K562 (cell line): ENCODE data around the gene LACTB. TPM values are rescaled to one million over a fixed set of nuclear protein-coding genes. Genes with fewer than 3 reads are reported as not detected.

Source experiments
- CBFA2T3 ChIP-seq: fragments of 450-650 bp; IDR thresholded peaks from 2 replicates; pipeline ENCODE4 v1.6.1; 2017
- CTBP1 ChIP-seq: fragments of 450-650 bp; IDR thresholded peaks from 2 replicates; pipeline ENCODE4 v1.6.1; 2016; ENCODE audit warnings: borderline replicate concordance
- ELF2 ChIP-seq: fragments of 250-450 bp; sonication (Bioruptor Pico); IDR thresholded peaks from 2 replicates; pipeline ENCODE4 v1.5.0; 2021; ENCODE audit warnings: mild to moderate bottlenecking
- ESRRA ChIP-seq: fragments of 450-650 bp; IDR thresholded peaks from 2 replicates; pipeline ENCODE4 v1.6.1; 2014; ENCODE audit warnings: low read depth, mild to moderate bottlenecking, moderate library complexity, borderline replicate concordance
- HNRNPL ChIP-seq: fragments of 200-400 bp; formaldehyde crosslinking; IDR thresholded peaks from 2 replicates; pipeline ENCODE4 v1.6.1; 2017; ENCODE audit warnings: low read depth, mild to moderate bottlenecking, low read length
- IFI16 ChIP-seq: fragments of 250-450 bp; sonication (Bioruptor Pico); IDR thresholded peaks from 2 replicates; pipeline ENCODE4 v2.1.2; 2022; ENCODE audit warnings: mild to moderate bottlenecking, inconsistent platforms
- KDM1A ChIP-seq, 2 experiments: fragments of 450-650 bp; IDR thresholded peaks; 2 replicates each; pipeline ENCODE4 v1.6.1; 2016; ENCODE audit warnings: mild to moderate bottlenecking in 2 of 2
- NCOA4 ChIP-seq: fragments of 450-650 bp; IDR thresholded peaks from 2 replicates; pipeline ENCODE4 v1.6.1; 2018; ENCODE audit warnings: mild to moderate bottlenecking; ENCODE audit not compliant: partially characterized antibody
- NFIC ChIP-seq: fragments of 450-650 bp; IDR thresholded peaks from 2 replicates; pipeline ENCODE4 v1.6.1; 2017; ENCODE audit warnings: mild to moderate bottlenecking, inconsistent platforms
- NFXL1 ChIP-seq: fragments of 450-650 bp; formaldehyde crosslinking; IDR thresholded peaks from 2 replicates; pipeline ENCODE4 v1.4.0; 2021; ENCODE audit warnings: mild to moderate bottlenecking
- NONO ChIP-seq, 2 experiments: fragments of 200-400 bp in 1 of 2; fragments of 450-650 bp in 1 of 2; formaldehyde crosslinking in 1 of 2; IDR thresholded peaks; 2 replicates each; pipeline ENCODE4 v1.6.1; 2017; ENCODE audit warnings: low read depth in 2 of 2, mild to moderate bottlenecking in 2 of 2, moderate library complexity in 2 of 2, low read length in 1 of 2
- PPARD ChIP-seq: fragments of 250-450 bp; sonication (Bioruptor Pico); IDR thresholded peaks from 2 replicates; pipeline ENCODE4 v1.8.0; 2022; ENCODE audit warnings: inconsistent platforms, mild to moderate bottlenecking, moderate library complexity
- THRAP3 ChIP-seq: fragments of 450-650 bp; IDR thresholded peaks from 2 replicates; pipeline ENCODE4 v1.6.1; 2016; ENCODE audit warnings: mild to moderate bottlenecking, inconsistent platforms, borderline replicate concordance
- XRCC5 ChIP-seq: fragments of 200-400 bp; formaldehyde crosslinking; IDR thresholded peaks from 2 replicates; pipeline ENCODE4 v1.6.1; 2017; ENCODE audit warnings: low read depth, mild to moderate bottlenecking, low read length
- ZKSCAN3 ChIP-seq: fragments of 250-450 bp; sonication (Bioruptor Pico); IDR thresholded peaks from 2 replicates; pipeline ENCODE4 v1.4.0; 2020
- ZNF184 ChIP-seq: sonication (generic); formaldehyde crosslinking; IDR thresholded peaks from 2 replicates; pipeline ENCODE4 v1.5.0; 2020; ENCODE audit warnings: missing genetic modification reagents
- ZNF695 ChIP-seq: fragments of 450-650 bp; formaldehyde crosslinking; IDR thresholded peaks from 2 replicates; pipeline ENCODE4 v1.4.0; 2020; ENCODE audit warnings: mild to moderate bottlenecking, moderate library complexity
- polyA plus RNA-seq, 8 experiments: library from polyadenylated mRNA; depleted of rRNA in 4 of 8; stranded (reverse) in 5 of 8; unstranded in 3 of 8; fragments of >200 nt; fragmentation: Nextera tagmentation in 2 of 8; fragmentation: Illumina TruSeq in 1 of 8; extraction: Ambion mirVana in 2 of 8; extraction: Trizol in 1 of 8; gene quantifications; 2 replicates each; pipeline versions ENCODE4 v1.2.1 to v1.2.3, GENCODE V29; 2011 to 2014; ENCODE audit warnings: inconsistent platforms in 1 of 8, missing spikeins in 1 of 8
- total RNA-seq, 7 experiments: library from RNA; depleted of rRNA in 6 of 7; stranded (reverse); fragments of >200 nt in 6 of 7; fragmentation: Illumina TruSeq in 2 of 7; extraction: Trizol in 2 of 7; gene quantifications; 2 replicates each; pipeline versions ENCODE4 v1.2.1 to v1.2.3, GENCODE V29; 2011 to 2021; ENCODE audit warnings: low replicate concordance in 1 of 7
- TF ChIP-seq, protein P1 (sequence below): fragments of 450-650 bp; IDR thresholded peaks from 2 replicates; pipeline ENCODE4 v1.6.1; 2018; ENCODE audit not compliant: partially characterized antibody
- TF ChIP-seq, protein P2 (sequence below): fragments of 250-450 bp; sonication (Bioruptor Pico); IDR thresholded peaks from 2 replicates; pipeline ENCODE4 v1.4.0; 2020; ENCODE audit warnings: borderline replicate concordance
- TF ChIP-seq, protein P3 (sequence below): fragments of 200-400 bp; formaldehyde crosslinking; IDR thresholded peaks from 2 replicates; pipeline ENCODE4 v1.6.1; 2017; ENCODE audit warnings: mild to moderate bottlenecking, low read depth, low read length, moderate library complexity
- TF ChIP-seq, protein P4 (sequence below): fragments of 450-650 bp; IDR thresholded peaks from 2 replicates; pipeline ENCODE4 v1.6.1; 2017; ENCODE audit warnings: mild to moderate bottlenecking, moderate library complexity

Gene LACTB
- total and polyA plus RNA-seq, 9 of the 15 experiments (the other 6 are each of a cell fraction or from before 2014, with no cell fraction given): 3.1 to 15.5 (median 9.8) TPM

DNA sequence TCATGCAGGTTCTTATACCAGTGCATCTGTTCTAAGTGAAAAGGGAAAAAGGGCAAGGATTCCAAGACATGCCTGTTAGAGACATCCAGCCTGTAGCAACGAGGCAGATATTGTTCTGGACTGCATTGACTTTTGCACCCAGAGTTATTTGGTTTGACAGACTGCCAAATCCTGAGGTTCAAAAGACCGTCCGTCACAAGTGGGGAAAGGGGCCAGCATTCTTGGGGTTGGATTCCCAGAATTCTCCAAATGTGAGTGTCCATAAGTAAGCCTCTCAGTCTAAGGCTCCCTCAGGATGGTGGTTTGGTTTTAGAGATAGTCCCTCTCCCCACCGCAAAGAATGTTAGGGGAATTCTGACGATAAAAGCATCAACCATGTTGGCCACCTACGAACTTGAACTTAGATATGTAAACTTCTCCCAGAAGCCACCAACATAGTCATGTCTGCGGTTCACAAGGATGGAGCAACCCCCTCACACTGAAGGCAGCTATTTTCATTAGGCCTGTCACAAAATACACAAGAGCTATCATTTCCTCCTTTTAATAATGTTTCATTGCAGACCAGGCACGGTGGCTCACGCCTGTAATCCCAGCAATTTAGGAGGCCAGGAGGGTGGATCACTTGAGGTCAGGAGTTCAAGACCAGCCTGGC lies 13.6 kb upstream of the LACTB start (continued):
- TF ChIP-seq, protein P1, sequence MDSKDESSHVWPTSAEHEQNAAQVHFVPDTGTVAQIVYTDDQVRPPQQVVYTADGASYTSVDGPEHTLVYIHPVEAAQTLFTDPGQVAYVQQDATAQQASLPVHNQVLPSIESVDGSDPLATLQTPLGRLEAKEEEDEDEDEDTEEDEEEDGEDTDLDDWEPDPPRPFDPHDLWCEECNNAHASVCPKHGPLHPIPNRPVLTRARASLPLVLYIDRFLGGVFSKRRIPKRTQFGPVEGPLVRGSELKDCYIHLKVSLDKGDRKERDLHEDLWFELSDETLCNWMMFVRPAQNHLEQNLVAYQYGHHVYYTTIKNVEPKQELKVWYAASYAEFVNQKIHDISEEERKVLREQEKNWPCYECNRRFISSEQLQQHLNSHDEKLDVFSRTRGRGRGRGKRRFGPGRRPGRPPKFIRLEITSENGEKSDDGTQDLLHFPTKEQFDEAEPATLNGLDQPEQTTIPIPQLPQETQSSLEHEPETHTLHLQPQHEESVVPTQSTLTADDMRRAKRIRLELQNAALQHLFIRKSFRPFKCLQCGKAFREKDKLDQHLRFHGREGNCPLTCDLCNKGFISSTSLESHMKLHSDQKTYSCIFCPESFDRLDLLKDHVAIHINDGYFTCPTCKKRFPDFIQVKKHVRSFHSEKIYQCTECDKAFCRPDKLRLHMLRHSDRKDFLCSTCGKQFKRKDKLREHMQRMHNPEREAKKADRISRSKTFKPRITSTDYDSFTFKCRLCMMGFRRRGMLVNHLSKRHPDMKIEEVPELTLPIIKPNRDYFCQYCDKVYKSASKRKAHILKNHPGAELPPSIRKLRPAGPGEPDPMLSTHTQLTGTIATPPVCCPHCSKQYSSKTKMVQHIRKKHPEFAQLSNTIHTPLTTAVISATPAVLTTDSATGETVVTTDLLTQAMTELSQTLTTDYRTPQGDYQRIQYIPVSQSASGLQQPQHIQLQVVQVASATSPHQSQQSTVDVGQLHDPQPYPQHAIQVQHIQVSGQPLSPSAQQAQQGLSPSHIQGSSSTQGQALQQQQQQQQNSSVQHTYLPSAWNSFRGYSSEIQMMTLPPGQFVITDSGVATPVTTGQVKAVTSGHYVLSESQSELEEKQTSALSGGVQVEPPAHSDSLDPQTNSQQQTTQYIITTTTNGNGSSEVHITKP: no peak
- TF ChIP-seq, protein P2, sequence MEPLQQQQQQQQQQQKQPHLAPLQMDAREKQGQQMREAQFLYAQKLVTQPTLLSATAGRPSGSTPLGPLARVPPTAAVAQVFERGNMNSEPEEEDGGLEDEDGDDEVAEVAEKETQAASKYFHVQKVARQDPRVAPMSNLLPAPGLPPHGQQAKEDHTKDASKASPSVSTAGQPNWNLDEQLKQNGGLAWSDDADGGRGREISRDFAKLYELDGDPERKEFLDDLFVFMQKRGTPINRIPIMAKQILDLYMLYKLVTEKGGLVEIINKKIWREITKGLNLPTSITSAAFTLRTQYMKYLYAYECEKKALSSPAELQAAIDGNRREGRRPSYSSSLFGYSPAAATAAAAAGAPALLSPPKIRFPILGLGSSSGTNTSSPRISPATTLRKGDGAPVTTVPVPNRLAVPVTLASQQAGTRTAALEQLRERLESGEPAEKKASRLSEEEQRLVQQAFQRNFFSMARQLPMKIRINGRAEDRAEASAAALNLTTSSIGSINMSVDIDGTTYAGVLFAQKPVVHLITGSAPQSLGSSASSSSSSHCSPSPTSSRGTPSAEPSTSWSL (CRISPR knock-in tag): no peak
- TF ChIP-seq, protein P3, sequence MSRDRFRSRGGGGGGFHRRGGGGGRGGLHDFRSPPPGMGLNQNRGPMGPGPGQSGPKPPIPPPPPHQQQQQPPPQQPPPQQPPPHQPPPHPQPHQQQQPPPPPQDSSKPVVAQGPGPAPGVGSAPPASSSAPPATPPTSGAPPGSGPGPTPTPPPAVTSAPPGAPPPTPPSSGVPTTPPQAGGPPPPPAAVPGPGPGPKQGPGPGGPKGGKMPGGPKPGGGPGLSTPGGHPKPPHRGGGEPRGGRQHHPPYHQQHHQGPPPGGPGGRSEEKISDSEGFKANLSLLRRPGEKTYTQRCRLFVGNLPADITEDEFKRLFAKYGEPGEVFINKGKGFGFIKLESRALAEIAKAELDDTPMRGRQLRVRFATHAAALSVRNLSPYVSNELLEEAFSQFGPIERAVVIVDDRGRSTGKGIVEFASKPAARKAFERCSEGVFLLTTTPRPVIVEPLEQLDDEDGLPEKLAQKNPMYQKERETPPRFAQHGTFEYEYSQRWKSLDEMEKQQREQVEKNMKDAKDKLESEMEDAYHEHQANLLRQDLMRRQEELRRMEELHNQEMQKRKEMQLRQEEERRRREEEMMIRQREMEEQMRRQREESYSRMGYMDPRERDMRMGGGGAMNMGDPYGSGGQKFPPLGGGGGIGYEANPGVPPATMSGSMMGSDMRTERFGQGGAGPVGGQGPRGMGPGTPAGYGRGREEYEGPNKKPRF: no peak
- TF ChIP-seq ZKSCAN3 (CRISPR knock-in tag) (no peak), CTBP1 (0 out of 2 replicates have a peak, but pooled peaks have one; percentile 22), NONO (IDR thresholded peaks at IDR 0.05; ENCODE audit: low read depth in 2 of 2, low read length in 1 of 2) (no peak), PPARD (CRISPR knock-in tag) (no peak), NFXL1 (no peak), NFIC (peak; percentile 36; the same call in 1 of the 2 replicates), THRAP3 (no peak), ESRRA (no peak), KDM1A (IDR thresholded peaks at IDR 0.05) (0 out of 4 replicates have a peak, but pooled peaks of 1 of the 2 experiments have one; percentile 24), ZNF695 (no peak), ZNF184 (no peak), CBFA2T3 (peak; percentile 51; the same call in 1 of the 2 replicates), XRCC5 (no peak), IFI16 (CRISPR knock-in tag) (no peak), ELF2 (CRISPR knock-in tag) (no peak), HNRNPL (no peak), NCOA4 (no peak)
- TF ChIP-seq, protein P4, sequence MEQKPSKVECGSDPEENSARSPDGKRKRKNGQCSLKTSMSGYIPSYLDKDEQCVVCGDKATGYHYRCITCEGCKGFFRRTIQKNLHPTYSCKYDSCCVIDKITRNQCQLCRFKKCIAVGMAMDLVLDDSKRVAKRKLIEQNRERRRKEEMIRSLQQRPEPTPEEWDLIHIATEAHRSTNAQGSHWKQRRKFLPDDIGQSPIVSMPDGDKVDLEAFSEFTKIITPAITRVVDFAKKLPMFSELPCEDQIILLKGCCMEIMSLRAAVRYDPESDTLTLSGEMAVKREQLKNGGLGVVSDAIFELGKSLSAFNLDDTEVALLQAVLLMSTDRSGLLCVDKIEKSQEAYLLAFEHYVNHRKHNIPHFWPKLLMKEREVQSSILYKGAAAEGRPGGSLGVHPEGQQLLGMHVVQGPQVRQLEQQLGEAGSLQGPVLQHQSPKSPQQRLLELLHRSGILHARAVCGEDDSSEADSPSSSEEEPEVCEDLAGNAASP: no peak
